ENCODE results near the gene ATP9B.

DNA sequence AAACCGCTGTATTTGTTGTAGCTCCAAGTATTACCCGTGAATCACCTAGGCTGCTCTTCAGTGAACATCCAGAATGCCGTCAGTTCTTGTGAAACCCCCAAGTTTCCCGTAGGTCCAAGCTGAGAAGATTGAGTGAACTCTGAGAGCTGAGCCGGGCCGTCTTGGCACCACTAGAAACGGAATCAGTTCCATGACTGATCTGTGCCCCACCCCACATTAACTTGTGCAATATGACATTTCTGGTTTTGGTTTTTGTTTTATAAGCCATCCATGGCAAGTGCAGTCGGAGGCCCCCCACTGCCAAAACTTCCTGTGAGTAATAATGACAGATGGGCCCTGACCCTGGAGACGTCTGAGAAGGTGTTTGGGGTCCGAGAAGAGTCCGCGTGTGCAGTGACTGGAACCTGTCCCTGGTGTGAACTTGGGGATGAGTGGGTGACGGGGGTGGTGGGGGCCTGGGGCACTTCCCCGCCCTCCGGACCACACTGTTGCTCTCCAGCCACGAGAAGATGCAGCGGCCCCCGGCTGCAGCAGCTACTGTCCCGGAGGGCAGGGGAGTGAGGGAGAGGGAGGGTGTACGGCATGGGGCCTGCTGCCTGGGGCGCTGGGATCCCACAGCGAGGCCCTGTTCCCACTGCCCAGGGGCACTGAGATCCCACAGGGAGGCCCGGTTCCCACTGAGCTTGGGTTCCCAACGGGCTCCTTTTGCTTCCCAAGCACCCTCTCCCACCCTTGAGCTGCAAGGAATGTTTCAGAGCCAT, 353.0 kb downstream of the ATP9B start:
- TF ChIP-seq EZH2 (IDR thresholded peaks at IDR 0.05; ENCODE audit: low read length, unreplicated experiment) = no peak
- TF ChIP-seq EZH2phosphoT487 (IDR thresholded peaks at IDR 0.05; ENCODE audit: borderline replicate concordance, low read length) = no peak
- TF ChIP-seq, protein P1, sequence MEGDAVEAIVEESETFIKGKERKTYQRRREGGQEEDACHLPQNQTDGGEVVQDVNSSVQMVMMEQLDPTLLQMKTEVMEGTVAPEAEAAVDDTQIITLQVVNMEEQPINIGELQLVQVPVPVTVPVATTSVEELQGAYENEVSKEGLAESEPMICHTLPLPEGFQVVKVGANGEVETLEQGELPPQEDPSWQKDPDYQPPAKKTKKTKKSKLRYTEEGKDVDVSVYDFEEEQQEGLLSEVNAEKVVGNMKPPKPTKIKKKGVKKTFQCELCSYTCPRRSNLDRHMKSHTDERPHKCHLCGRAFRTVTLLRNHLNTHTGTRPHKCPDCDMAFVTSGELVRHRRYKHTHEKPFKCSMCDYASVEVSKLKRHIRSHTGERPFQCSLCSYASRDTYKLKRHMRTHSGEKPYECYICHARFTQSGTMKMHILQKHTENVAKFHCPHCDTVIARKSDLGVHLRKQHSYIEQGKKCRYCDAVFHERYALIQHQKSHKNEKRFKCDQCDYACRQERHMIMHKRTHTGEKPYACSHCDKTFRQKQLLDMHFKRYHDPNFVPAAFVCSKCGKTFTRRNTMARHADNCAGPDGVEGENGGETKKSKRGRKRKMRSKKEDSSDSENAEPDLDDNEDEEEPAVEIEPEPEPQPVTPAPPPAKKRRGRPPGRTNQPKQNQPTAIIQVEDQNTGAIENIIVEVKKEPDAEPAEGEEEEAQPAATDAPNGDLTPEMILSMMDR (conservative IDR thresholded peaks at IDR 0.05; ENCODE audit: low read depth, low read length) = no peak

Data from PC-3 (cell line).